Sciatic nerve (tissue), 2 donors: ENCODE data around the gene PLA2G12A. TPM values are rescaled to one million over a fixed set of nuclear protein-coding genes. Genes with fewer than 3 reads are reported as not detected.

Source experiments
- ATAC-seq: fragments of 200-7000 bp; cut with Tn5 transposase; one replicate; pipeline ENCODE4 v1.9.1; 2020; ENCODE audit warnings: mild to moderate bottlenecking, moderate library complexity
- DNase-seq: peaks from one replicate; pipeline ENCODE4 v3.0.0-alpha.2; 2020; ENCODE audit warnings: low spot score
- intact Hi-C: fragments of 100-400 bp; cut with DNase I; formaldehyde crosslinking; loops from one replicate; pipeline ENCODE4 v1.14.2; 2022
- total RNA-seq: library from RNA; stranded (reverse); fragmentation: NEBNext Ultra II Directional; extraction: Animal tissue kit (Norgen Biotek cat#: 25700); gene quantifications from one replicate; pipeline ENCODE4 v1.2.1, GENCODE V29; 2021
- donor health status: DM: no; HTN: no; CAD: no.
- donor health status: DM: no; HTN: no; CAD: no.

PLA2G12A gene
- total RNA-seq: 26.4 TPM

GRCh38 chr4:109729718-109730618, at the start of gene PLA2G12A:
PLA2G12A (minus strand) TSS chr4:109730070; CDS start chr4:109729809, 261 bp downstream.
- peak; percentile 79 for DNase-seq
- intact Hi-C loops: no loop called here
- peak; percentile 94 for ATAC-seq

DNA sequence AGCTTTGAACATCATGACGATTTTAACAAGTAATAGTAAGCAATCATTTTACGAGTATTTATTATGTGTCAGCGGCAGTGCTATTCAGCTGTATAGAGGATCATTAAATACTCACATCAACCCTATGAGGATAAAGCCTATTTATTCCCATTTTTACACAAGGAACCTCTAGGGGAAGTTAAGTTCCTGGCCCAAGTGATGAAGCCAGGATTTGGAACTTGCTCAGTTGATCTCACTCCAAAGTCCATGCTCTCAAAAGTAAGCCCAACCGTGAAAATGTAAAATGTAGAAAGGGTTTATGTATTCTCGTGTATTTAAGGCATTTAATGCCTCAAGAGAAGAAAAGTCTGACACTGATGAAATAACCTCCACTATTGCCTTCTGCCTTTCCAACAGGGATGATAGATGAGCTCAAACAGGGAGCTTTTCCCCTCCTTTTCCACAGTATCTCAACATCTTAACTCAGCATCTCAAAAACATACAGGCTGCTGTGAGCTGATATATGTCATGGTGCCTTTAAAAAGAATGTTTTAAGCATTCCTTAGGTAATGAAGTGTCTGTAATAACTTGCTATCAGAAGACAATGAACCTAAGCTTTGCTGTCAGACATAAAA, 35.0 kb upstream of the PLA2G12A start:
- intact Hi-C loops: no loop called here
- no peak for ATAC-seq
- no peak for DNase-seq

- DNase-seq: no peak
- intact Hi-C loops: no loop called here
- no peak for ATAC-seq
Observed at GRCh38 chr4:109764376-109764775, 34.5 kb upstream of the PLA2G12A start.

GRCh38 chr4:109760682-109761081, 30.8 kb upstream of the PLA2G12A start:
- intact Hi-C loops: no loop called here
- DNase-seq (no peak), ATAC-seq (no peak)

DNA sequence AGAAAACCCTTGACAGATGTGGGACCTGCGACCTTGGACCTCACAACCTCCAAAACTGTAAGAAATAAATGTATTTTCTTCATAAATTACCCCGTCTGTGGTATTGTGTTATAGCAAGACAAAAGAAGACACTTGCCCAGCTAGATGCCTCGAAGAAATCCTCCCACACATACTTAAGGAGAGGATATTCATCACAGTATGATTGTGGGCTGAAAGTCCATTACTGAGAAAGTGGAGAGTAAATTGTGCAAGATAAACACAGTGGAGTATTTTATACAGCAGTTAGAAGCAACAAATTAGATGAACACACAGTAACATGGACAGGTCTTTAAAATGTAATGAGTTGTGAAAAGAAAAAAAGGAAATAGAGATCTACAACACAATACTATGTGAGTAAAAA, 25.8 kb upstream of the PLA2G12A start:
- DNase-seq (no peak), ATAC-seq (no peak)
- intact Hi-C loops: no loop called here

DNA sequence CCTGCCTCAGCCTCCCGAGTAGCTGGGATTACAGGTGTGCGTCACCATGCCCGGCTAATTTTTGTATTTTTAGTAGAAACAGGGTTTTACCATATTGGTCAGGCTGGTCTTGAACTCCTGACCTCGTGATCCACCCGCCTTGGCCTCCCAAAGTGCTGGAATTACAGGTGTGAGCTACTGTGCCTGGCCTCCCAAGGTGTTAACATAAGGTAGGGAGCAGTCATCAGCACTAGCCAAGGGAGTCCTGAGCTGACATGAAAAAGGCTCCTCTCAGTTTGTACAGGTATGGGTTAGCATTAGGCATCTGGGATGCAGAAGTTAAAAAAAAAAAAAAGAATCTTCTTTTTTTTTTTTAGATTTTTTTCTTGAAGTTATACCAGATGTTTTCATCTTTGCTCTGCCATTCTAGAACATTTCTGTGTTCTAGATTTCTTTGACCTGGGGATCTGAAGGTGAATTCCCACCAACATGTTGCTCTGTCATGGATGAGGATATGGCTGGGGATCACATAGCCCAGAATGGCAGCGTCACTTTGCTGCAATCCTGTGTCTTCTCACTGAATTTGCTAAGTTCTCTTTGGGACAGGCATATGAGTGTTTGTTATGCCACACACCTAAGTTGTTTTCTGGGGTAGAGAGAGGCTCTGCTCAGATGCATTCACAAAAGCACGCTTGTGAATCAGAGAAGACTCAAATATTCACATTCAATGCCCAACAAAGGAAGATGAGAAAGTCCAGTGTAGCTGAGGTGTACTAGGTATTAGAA, 24.4 kb upstream of the PLA2G12A start:
- DNase-seq: no peak
- ATAC-seq: no peak
- intact Hi-C loops: no loop called here

DNA sequence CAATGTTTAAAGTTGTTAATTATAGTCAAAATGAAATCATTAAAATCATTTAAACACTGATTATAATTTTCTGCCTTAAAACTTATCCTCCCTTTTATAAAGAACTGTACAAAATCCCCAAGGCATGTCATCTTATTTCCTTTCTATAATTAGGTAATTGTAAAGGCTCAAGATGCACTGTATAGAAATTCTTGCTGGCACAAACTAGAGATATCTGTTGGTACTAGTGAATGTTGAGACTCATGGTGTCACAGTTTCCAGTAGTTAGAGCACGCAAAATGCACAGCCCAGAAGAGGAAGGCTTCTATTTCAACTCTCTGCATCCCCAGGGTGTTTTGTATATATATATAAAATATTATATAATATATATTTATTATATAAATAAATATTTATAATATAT, 22.7 kb upstream of the PLA2G12A start:
- ATAC-seq: no peak
- DNase-seq: no peak
- intact Hi-C loops: no loop called here

GRCh38 chr4:109751852-109752251, 22.0 kb upstream of the PLA2G12A start:
- intact Hi-C loops: no loop called here
- DNase-seq (no peak), ATAC-seq (no peak)

DNA sequence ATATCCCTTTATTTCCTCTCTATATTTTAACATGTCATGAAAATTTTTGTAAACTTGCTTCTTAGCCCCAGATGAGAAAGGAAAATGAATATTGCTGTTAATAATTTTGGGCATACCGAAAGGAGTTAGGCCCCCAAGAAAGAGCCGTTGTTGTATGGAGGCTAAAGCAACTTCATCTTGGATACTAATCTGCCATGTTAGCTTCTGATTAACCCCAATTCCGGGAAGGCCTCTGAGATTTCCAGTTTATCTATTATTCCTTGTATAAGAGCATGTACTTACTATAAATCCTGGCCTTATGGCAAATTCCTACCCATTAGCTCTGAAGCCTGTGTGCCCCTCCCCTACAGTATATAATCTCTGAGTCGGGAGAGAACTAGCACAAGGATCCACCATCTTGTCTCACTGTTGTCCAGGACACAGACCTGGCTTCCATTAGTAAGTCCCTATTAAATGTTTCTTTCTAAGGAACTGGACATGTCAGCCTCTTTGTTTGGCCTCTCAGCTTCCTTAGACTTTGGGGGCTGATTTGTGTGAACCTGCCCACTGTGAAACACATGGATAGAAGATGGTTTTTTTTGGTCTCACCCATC, 20.9 kb upstream of the PLA2G12A start:
- DNase-seq (no peak), ATAC-seq (no peak)
- intact Hi-C loops: no loop called here

DNA sequence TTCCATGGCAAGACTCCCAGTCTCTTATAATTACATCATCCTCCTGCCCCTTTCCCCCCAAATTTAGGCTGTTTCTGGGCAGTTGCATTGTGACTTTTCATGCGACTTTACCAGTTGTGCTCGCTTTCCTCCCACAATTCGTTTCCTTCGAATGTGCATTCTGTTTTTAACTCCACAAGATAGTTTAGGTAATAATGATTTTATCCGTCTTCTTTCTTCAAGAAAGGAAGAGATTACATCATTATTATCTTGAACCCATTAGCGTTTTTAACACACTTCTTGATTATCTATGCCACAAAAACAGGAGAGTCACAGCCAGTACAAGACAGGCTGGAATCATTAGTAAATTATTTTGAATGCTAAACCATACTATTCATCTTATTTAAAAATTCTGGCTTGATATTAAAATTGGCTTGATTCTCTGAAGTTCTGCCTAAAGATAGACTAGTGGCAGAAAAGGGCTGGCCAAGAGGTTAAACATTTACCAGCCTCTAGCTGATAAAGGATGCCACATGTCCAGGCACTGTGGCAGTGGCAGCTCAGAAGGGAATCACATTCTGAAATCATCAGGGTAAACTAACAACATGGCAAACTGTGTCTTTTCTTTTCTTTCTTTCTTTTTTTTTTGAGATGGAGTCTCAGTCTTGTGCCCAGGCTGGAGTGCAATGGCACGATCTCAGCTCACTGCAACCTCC, 19.7 kb upstream of the PLA2G12A start:
- DNase-seq (no peak), ATAC-seq (no peak)
- intact Hi-C loops: no loop called here

- DNase-seq (no peak), ATAC-seq (no peak)
- intact Hi-C loops: no loop called here
Observed at GRCh38 chr4:109748114-109748513, 18.2 kb upstream of the PLA2G12A start.

- intact Hi-C loops: no loop called here
- no peak for DNase-seq
- no peak for ATAC-seq
Observed at GRCh38 chr4:109746728-109747127, 16.9 kb upstream of the PLA2G12A start.

DNA sequence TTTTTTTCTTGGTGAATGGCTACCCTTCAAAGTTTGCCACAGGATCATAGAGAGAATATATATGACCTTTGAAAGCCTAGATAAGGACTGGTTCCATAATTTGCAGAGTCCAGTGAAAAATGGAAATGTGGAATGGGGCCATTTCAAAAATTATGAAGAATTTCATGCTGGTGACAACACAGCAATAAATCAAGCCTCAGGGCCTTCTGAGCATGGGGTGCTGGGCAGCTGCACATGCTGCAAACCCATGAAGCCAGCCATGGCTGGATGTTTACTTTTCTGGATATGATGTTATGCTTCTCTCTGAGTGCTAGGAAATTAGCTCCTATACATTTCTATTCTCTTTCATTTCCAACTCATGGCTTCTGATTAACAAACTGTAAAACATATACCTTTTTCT, 16.0 kb upstream of the PLA2G12A start:
- intact Hi-C loops: no loop called here
- DNase-seq: no peak
- ATAC-seq: no peak

DNA sequence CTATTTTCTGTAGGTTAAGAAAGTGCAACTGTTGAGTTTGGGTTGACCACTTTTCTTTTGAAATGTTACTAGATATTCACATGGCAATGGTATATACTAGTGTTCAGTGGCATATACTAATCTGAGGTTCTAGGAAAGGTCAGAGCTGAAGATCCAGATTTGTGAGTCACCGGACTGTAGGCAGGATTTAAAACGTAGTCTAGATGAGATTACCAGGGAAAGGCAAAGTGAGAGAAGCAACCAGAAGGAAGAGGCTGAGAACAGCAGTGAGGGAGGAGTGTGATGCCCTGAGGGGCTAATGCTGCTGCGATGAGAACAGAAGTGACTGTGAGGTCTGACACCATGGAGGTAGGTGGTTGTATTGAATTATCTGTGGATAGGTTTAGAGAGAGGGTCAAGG, 9.7 kb upstream of the PLA2G12A start:
- intact Hi-C loops: no loop called here
- DNase-seq (no peak), ATAC-seq (no peak)

DNA sequence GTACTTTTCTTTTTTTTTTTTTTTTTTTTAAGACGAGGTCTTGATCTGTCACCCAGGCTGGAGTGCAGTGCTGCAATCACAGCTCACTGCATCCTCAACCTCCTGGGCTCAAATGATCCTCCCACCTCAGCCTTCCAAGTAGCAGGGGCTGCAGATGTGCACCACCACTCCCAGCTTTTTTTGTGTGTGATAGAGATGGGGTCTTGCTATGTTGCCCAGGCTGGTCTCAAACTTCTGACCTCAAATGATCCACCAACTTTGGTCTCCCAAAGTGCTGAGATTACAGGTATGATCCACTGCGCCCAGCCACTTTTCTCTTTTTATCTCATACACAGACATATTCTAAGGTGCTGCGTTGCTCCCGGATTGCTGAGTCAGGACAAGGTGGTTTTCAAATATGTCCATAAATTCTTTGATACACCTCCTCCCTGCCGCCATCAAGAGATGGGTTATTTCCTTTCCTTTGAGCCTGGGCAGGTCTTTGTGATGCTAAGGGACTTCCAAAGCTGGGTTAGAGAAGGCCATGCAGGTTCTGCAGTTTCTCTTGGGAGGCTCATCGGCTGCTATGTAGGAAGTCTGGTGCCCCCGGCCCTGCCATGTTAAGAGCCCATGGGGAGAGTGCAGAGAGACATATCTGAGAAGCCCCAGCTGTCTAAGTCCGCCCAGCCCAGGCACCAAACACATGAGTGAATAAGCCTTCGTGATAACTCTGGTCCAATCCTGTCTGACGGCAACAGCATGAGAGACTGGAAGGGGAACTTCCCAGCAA, 8.4 kb upstream of the PLA2G12A start:
- intact Hi-C loops: no loop called here
- no peak for DNase-seq
- no peak for ATAC-seq

DNA sequence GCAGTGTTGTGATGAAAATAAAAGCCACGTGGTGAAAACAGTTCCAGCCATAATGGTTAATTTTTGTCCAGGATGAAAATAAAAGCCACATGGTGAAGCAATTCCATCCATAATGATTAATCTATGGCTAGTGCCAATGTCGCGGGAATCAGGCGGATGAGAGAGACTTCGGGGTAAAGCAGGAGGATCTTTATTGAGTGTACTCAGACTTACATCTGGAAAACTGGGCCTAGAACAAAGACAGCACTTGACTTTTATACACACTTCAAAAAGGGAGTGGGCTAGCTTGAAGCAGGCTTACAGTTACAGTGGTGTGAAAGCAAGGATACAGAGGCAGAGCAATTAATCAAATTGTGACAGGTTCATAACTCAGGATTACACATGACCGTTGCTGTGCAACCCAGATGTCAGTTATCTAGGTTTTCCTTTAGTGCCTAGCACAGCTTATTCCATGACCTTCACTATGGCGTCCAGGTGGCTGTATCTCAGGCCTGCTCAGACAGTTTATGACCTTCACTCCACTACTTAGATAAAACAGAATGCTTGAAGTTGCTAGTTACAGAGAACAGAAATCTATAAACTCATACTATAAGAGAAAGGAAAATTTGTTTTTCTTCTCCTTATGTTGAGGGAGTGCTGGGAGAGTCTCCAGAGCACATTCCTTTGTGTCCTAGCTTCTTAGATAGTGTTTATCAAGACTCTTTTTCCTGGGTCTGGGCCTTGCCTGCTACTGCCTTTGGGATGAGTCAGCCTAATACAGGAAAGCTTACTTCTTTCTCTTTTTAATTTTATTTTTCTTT, 5.9 kb upstream of the PLA2G12A start:
- DNase-seq: no peak
- ATAC-seq: no peak
- intact Hi-C loops: no loop called here

DNA sequence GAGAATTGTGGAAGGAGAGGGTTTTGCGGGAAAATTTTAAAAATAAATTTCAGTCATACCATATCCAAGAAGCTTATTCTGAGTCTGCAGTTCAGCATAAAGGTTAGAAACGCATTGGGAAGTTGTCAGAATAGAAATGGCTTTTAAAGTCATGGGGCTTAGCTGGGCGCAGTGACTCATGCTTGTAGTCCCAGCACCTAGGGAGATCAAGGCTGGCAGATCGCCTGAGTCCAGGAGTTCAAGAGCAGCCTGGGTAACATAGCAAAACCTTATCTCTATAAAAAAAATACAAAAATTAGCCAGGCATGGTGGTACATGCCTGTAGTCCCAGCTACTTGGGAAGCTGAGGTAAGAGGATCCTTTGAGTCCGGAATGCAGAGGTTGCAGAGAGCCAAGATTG, 3.9 kb upstream of the PLA2G12A start:
- intact Hi-C loops: no loop called here
- DNase-seq: no peak
- ATAC-seq: no peak
